ENCODE results near the gene LACTBL1. TPM values are rescaled to one million over a fixed set of nuclear protein-coding genes. Genes with fewer than 3 reads are reported as not detected.

LACTBL1 gene
- total RNA-seq, 1 experiment from 2014 or later: not detected

DNA sequence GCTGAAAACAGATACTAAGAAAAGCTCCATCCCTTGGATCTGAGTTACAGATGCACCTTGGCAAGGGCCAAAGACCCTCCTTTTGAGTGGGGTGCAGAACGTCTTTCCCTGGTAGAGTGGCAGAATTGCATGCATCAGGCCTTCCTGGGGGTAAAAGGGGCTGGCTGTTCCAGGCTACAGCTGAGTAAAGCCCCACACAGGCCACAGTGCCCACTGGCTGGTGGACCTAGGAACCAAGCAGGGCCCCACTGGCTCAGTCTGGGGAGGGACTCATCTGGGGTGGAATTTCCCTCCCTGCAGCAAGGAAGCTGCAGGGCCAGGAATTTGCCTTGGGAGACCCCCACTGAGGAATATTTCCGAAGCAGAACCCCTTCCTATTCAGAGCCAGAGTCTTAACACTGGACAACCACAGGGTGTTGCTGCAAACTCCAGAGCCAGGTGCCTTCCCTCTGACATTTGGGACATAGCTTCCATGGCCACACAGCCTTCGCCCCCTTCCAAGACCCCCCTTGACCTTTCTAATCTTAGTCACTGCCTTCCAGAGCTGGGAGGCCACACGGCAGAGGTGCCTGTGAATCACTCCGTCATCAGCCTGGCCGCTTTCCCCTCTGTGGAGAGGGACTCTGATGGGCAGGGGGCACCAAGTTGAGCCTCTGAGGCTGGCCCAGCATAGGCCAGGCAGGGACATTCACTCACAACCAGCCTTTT is 52.5 kb downstream of the LACTBL1 start:
- Histone ChIP-seq H3K27ac (no peak overlapping the region), H3K9me3 (replicated peaks) (0 out of 2 replicates have a peak, but pooled peaks cover 3% of the 10 kb centered on the region), H3K27me3 (replicated peaks) (no peaks in the 10 kb centered on the region), H3K36me3 (no peaks in the 10 kb centered on the region), H3K4me3 (no peak overlapping the region), H3K4me1 (replicated peaks) (no peaks in the 10 kb centered on the region)
- DNase-seq (ENCODE audit: low read depth in 1 of 2, low spot score in 2 of 2): no peak

DNA sequence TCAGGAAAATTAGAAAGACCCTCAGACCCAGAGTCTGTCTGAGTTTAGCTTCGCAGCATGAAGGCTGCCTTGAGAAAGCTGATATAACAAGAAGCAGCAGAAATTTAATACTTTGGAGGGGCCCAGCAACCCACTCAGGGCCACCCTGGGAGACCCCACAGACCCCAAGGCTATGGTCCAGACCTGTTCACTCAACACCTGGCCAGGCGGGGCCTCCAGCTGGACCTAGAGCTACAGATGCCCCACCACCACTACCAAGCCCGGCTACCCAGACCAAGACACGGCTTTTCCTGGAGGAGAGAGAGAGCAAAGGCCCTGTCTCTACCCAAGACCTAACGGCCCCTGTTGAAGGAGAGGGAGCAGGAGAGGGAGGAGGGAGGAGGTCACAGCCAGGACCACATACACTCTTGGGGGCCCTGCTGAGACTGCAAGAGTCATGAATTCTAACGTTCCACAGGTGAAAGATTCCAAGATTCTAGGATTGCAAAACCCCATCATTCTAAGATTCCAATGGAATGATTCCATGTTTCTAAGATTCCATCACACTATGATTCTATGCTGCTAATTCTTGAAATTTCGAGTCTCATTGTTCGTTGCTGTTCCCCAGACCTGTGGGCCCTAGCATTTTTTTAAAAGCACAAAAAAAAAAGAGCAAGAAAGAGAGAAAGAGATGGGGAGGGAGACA is 53.2 kb downstream of the LACTBL1 start:
- no peaks in the 10 kb centered on the region for H3K27me3 ChIP-seq (replicated peaks)
- H3K36me3 ChIP-seq: no peaks in the 10 kb centered on the region
- no peak for DNase-seq (ENCODE audit: low read depth in 1 of 2, low spot score in 2 of 2)
- H3K27ac ChIP-seq: no peak overlapping the region
- H3K9me3 ChIP-seq (replicated peaks): 0 out of 2 replicates have a peak, but pooled peaks cover 3% of the 10 kb centered on the region
- no peaks in the 10 kb centered on the region for H3K4me1 ChIP-seq (replicated peaks)
- H3K4me3 ChIP-seq: no peak overlapping the region

- Histone ChIP-seq H3K27me3 (replicated peaks) (no peaks in the 10 kb centered on the region), H3K4me3 (no peak overlapping the region), H3K9me3 (replicated peaks) (0 out of 2 replicates have a peak, but pooled peaks cover 3% of the 10 kb centered on the region), H3K27ac (no peak overlapping the region), H3K36me3 (no peaks in the 10 kb centered on the region), H3K4me1 (replicated peaks) (no peaks in the 10 kb centered on the region)
- no peak for DNase-seq (ENCODE audit: low read depth in 1 of 2, low spot score in 2 of 2)
Observed at GRCh38 chr1:22918644-22919043, 54.0 kb downstream of the LACTBL1 start.

GRCh38 chr1:22917989-22918388 is 54.7 kb downstream of the LACTBL1 start:
- Histone ChIP-seq H3K9me3 (replicated peaks) (0 out of 2 replicates have a peak, but pooled peaks cover 3% of the 10 kb centered on the region), H3K27ac (no peak overlapping the region), H3K27me3 (replicated peaks) (no peaks in the 10 kb centered on the region), H3K4me1 (replicated peaks) (no peaks in the 10 kb centered on the region), H3K36me3 (no peaks in the 10 kb centered on the region), H3K4me3 (no peak overlapping the region)
- no peak for DNase-seq (ENCODE audit: low read depth in 1 of 2, low spot score in 2 of 2)

DNA sequence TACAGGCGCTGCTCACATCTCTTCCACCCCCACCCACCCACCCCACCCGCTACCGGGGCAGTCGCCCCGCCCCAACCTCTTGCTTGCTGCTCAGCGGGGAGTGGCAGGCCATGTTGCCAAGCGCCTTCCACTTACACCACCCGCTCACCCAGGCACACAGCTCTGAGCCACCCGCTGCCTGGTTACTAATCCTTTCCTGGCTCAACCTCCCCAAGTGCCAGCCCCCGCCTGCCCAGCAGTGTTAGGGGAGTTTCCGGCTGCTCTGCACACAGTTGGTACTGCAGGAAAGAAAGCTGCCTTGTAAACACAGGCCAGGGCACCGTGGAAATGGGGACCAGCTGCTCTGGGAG is 56.2 kb downstream of the LACTBL1 start:
- Histone ChIP-seq H3K4me3 (no peak overlapping the region), H3K27ac (no peak overlapping the region), H3K27me3 (replicated peaks) (no peaks in the 10 kb centered on the region), H3K4me1 (replicated peaks) (no peaks in the 10 kb centered on the region), H3K9me3 (replicated peaks) (no peaks in the 10 kb centered on the region), H3K36me3 (no peaks in the 10 kb centered on the region)
- no peak for DNase-seq (ENCODE audit: low read depth in 1 of 2, low spot score in 2 of 2)

DNA sequence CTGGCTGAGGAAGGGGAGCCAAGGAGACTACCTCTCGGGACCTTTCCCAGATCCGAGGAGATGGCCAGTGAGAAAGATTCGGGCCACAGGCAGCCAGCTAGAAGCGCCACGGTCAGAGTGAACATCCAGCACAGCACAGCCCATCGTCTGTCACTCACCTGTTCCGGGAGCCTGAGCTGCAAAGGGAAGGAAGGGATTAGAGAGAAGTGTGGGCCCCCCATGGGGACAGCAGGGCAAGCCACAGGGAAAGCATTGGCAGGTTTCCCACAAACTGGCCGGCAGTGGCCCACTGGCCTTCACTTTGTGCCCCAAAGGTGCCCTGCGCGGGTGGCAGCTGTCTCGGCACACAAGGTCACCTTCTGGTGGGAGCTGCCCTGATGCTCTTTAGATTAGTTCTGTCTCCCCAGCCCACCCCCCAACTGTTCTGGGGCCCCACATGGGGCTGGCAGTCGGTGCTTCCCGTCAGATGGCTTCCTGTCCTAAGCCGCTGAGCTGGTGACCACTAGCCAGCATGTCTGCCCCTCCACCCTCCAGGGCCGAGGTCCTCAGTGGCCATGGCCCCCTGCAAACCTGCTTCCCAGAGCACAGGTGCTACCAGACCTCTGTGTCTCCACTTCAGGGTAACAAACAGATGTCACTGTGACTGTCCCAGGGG is 56.7 kb downstream of the LACTBL1 start:
- Histone ChIP-seq H3K9me3 (replicated peaks) (no peaks in the 10 kb centered on the region), H3K4me1 (replicated peaks) (no peaks in the 10 kb centered on the region), H3K4me3 (no peak overlapping the region), H3K27ac (no peak overlapping the region), H3K36me3 (no peaks in the 10 kb centered on the region), H3K27me3 (replicated peaks) (no peaks in the 10 kb centered on the region)
- no peak for DNase-seq (ENCODE audit: low read depth in 1 of 2, low spot score in 2 of 2)

GRCh38 chr1:22915231-22915630 is 57.4 kb downstream of the LACTBL1 start:
- no peaks in the 10 kb centered on the region for H3K9me3 ChIP-seq (replicated peaks)
- no peak overlapping the region for H3K27ac ChIP-seq
- H3K36me3 ChIP-seq: no peaks in the 10 kb centered on the region
- H3K4me3 ChIP-seq: no peak overlapping the region
- no peaks in the 10 kb centered on the region for H3K27me3 ChIP-seq (replicated peaks)
- H3K4me1 ChIP-seq (replicated peaks): no peaks in the 10 kb centered on the region
- DNase-seq (ENCODE audit: low read depth in 1 of 2, low spot score in 2 of 2): no peak

DNA sequence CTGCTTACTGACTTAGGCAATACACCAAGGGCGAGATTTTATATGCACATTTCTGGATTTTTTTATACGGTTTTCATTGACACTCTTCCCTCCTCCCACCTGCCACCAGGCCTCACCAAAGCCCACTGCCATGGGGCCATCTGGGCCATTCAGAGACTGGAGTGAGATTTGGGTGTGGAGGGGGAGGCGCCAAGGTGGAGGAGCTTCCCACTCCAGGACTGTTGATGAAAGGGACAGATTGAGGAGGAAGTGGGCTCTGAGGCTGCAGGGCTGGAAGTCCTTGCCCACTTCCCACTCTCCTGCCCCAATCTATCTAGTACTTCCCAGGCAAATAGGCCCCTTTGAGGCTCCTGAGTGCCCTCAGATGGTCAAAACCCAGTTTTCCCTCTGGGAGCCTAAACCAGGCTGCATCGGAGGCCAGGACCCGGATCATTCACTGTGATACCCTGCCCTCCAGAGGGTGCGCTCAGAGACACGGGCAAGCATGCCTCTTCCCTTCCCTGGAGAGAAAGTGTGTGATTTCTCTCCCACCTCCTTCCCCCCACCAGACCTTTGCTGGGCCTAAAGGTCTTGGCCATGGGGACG is 57.9 kb downstream of the LACTBL1 start:
- no peak for DNase-seq (ENCODE audit: low read depth in 1 of 2, low spot score in 2 of 2)
- H3K4me1 ChIP-seq (replicated peaks): no peaks in the 10 kb centered on the region
- H3K4me3 ChIP-seq: no peak overlapping the region
- H3K9me3 ChIP-seq (replicated peaks): no peaks in the 10 kb centered on the region
- no peaks in the 10 kb centered on the region for H3K36me3 ChIP-seq
- H3K27ac ChIP-seq: no peak overlapping the region
- H3K27me3 ChIP-seq (replicated peaks): no peaks in the 10 kb centered on the region

DNA sequence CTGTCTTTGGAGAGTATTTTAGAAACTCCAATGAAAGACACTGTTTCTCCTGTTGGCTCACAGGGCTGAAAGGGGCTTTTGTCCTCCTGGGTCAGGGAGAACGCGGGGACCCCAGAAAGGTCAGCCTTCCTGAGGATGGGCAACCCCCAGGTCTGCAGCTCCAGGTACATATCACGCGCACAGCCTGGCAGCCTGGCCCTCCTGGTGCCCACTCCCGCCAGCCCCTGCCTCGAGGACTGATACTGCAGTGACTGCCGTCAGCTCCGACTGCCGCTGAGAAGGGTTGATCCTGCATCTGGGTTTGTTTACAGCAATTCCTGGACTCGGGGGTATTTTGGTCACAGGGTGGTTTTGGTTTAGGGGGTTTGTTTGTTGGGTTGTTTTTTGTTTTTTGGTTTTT is 58.5 kb downstream of the LACTBL1 start:
- no peak for DNase-seq (ENCODE audit: low read depth in 1 of 2, low spot score in 2 of 2)
- Histone ChIP-seq H3K4me3 (no peak overlapping the region), H3K4me1 (replicated peaks) (no peaks in the 10 kb centered on the region)

DNA sequence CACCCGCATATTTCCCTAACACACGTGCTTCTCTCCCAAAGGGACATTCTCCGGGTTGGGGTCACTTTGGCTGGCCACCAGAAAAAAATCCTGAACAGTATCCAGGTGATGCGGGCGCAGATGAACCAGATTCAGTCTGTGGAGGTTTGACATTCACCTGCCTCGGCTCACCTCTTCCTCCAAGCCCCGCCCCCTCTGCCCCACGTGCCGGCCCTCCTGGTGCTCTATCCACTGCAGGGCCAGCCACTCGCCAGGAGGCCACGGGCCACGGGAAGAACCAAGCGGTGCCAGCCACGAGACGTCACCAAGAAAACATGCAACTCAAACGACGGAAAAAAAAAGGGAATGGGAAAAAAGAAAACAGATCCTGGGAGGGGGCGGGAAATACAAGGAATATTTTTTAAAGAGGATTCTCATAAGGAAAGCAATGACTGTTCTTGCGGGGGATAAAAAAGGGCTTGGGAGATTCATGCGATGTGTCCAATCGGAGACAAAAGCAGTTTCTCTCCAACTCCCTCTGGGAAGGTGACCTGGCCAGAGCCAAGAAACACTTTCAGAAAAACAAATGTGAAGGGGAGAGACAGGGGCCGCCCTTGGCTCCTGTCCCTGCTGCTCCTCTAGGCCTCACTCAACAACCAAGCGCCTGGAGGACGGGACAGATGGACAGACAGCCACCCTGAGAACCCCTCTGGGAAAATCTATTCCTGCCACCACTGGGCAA is 59.1 kb downstream of the LACTBL1 start:
- H3K9me3 ChIP-seq (replicated peaks): no peaks in the 10 kb centered on the region
- no peaks in the 10 kb centered on the region for H3K27me3 ChIP-seq (replicated peaks)
- H3K4me1 ChIP-seq (replicated peaks): no peaks in the 10 kb centered on the region
- no peak overlapping the region for H3K27ac ChIP-seq
- no peak overlapping the region for H3K4me3 ChIP-seq
- H3K36me3 ChIP-seq: no peaks in the 10 kb centered on the region
- DNase-seq (ENCODE audit: low read depth in 1 of 2, low spot score in 2 of 2): no peak

More for the DNA sequence above, 58.5 kb downstream of the LACTBL1 start:
- H3K27ac ChIP-seq: no peak overlapping the region
- no peaks in the 10 kb centered on the region for H3K9me3 ChIP-seq (replicated peaks)
- H3K27me3 ChIP-seq (replicated peaks): no peaks in the 10 kb centered on the region
- no peaks in the 10 kb centered on the region for H3K36me3 ChIP-seq

DNA sequence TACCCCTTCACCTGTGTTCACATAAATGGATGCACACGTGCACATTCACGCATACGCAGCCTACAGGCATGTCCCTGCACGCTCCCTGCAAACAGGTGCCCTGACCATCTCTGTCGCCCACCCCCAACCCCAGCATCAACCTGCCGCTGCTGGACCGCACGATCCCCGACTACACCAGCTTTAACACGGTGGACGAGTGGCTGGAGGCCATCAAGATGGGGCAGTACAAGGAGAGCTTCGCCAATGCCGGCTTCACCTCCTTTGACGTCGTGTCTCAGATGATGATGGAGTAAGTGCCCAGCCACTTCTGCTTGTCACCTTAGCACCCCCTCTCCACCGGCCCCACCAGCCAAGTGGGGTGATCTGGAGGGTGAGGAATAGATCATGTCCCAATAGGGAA is 60.4 kb downstream of the LACTBL1 start:
- no peak overlapping the region for H3K4me3 ChIP-seq
- no peaks in the 10 kb centered on the region for H3K36me3 ChIP-seq
- H3K27me3 ChIP-seq (replicated peaks): no peaks in the 10 kb centered on the region
- H3K27ac ChIP-seq: no peak overlapping the region
- H3K4me1 ChIP-seq (replicated peaks): no peaks in the 10 kb centered on the region
- H3K9me3 ChIP-seq (replicated peaks): no peaks in the 10 kb centered on the region
- no peak for DNase-seq (ENCODE audit: low read depth in 1 of 2, low spot score in 2 of 2)

DNA sequence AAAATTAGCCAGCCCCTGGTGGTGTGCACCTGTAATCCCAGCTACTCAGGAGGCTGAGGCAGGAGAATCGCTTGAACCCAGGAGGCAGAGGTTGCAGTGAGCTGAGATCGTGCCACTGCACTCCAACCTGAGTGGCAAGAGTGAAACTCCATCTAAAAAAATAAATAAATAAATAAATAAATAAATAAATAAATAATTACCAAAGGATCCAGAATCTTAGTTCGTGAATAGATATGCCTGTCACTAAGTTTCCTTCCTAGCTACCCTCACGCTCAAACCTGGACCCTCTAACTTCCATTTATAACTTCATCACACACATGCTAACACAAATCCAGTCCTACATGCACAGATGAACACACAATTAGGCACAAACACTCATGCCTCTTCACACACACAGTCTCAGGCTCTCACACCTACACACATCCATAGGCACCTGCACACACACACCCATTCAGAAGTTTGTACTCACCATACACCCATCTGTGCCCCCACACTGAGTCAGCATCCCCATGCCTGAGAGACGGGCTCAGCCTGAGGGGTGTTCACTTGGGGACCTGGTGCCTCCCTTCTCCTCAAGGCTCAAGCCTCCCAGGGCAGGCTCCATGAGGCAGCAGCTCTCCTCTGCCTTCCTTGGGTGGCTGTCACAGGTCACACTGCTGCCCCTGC is 61.5 kb downstream of the LACTBL1 start:
- no peaks in the 10 kb centered on the region for H3K9me3 ChIP-seq (replicated peaks)
- no peak for DNase-seq (ENCODE audit: low read depth in 1 of 2, low spot score in 2 of 2)
- H3K27ac ChIP-seq: no peak overlapping the region
- no peaks in the 10 kb centered on the region for H3K4me1 ChIP-seq (replicated peaks)
- no peak overlapping the region for H3K4me3 ChIP-seq
- H3K36me3 ChIP-seq: no peaks in the 10 kb centered on the region
- no peaks in the 10 kb centered on the region for H3K27me3 ChIP-seq (replicated peaks)

GRCh38 chr1:22910286-22910685 is 62.4 kb downstream of the LACTBL1 start:
- no peaks in the 10 kb centered on the region for H3K9me3 ChIP-seq (replicated peaks)
- no peaks in the 10 kb centered on the region for H3K27me3 ChIP-seq (replicated peaks)
- no peaks in the 10 kb centered on the region for H3K4me1 ChIP-seq (replicated peaks)
- no peak overlapping the region for H3K27ac ChIP-seq
- no peak for DNase-seq (ENCODE audit: low read depth in 1 of 2, low spot score in 2 of 2)
- no peak overlapping the region for H3K4me3 ChIP-seq
- H3K36me3 ChIP-seq: no peaks in the 10 kb centered on the region
